ENCODE results near the gene PDE4D.

Gene PDE4D

GRCh38 chr5:59138509-59138908, 755.0 kb downstream of the PDE4D start:
- in situ Hi-C loops (cut with HindIII; ENCODE audit: low sequenced_read_pairs): no loop called here

- in situ Hi-C loops (cut with HindIII; ENCODE audit: low sequenced_read_pairs): no loop called here
Measured at GRCh38 chr5:59137846-59138245, 755.7 kb downstream of the PDE4D start.

GRCh38 chr5:59136549-59136948, 757.0 kb downstream of the PDE4D start:
- in situ Hi-C loops (cut with HindIII; ENCODE audit: low sequenced_read_pairs): no loop called here

- in situ Hi-C loops (cut with HindIII; ENCODE audit: low sequenced_read_pairs): no loop called here
Measured at GRCh38 chr5:59134471-59135163, 758.9 kb downstream of the PDE4D start.

GRCh38 chr5:59133764-59134261, 759.7 kb downstream of the PDE4D start:
- in situ Hi-C loops (cut with HindIII; ENCODE audit: low sequenced_read_pairs): no loop called here

GRCh38 chr5:59132131-59132530, 761.4 kb downstream of the PDE4D start:
- in situ Hi-C loops (cut with HindIII; ENCODE audit: low sequenced_read_pairs): no loop called here

GRCh38 chr5:59130431-59130830, 763.1 kb downstream of the PDE4D start:
- in situ Hi-C loops (cut with HindIII; ENCODE audit: low sequenced_read_pairs): no loop called here

GRCh38 chr5:59128646-59129290, 764.8 kb downstream of the PDE4D start:
- in situ Hi-C loops (cut with HindIII; ENCODE audit: low sequenced_read_pairs): no loop called here

- in situ Hi-C loops (cut with HindIII; ENCODE audit: low sequenced_read_pairs): no loop called here
Measured at GRCh38 chr5:59126708-59127573, 766.6 kb downstream of the PDE4D start.

- in situ Hi-C loops (cut with HindIII; ENCODE audit: low sequenced_read_pairs): no loop called here
Measured at GRCh38 chr5:59126016-59126707, 767.4 kb downstream of the PDE4D start.

- in situ Hi-C loops (cut with HindIII; ENCODE audit: low sequenced_read_pairs): no loop called here
Measured at GRCh38 chr5:59125011-59125961, 768.2 kb downstream of the PDE4D start.

- in situ Hi-C loops (cut with HindIII; ENCODE audit: low sequenced_read_pairs): no loop called here
Measured at GRCh38 chr5:59123595-59124561, 769.6 kb downstream of the PDE4D start.

- in situ Hi-C loops (cut with HindIII; ENCODE audit: low sequenced_read_pairs): no loop called here
Measured at GRCh38 chr5:59119480-59119879, 774.0 kb downstream of the PDE4D start.

GRCh38 chr5:59117320-59117719, 776.2 kb downstream of the PDE4D start:
- in situ Hi-C loops (cut with HindIII; ENCODE audit: low sequenced_read_pairs): no loop called here

GRCh38 chr5:59116231-59116865, 777.2 kb downstream of the PDE4D start:
- in situ Hi-C loops (cut with HindIII; ENCODE audit: low sequenced_read_pairs): no loop called here

- in situ Hi-C loops (cut with HindIII; ENCODE audit: low sequenced_read_pairs): no loop called here
Measured at GRCh38 chr5:59115345-59115744, 778.2 kb downstream of the PDE4D start.

GRCh38 chr5:59109383-59109782, 784.1 kb downstream of the PDE4D start:
- in situ Hi-C loops (cut with HindIII; ENCODE audit: low sequenced_read_pairs): no loop called here

GRCh38 chr5:59107692-59108091, 785.8 kb downstream of the PDE4D start:
- in situ Hi-C loops (cut with HindIII; ENCODE audit: low sequenced_read_pairs): no loop called here
